OCI-LY3 (cell line): ENCODE data around the gene TEAD1.

Experiments
- H2AFZ ChIP-seq: fragments of 200-600, 300-600 bp; shearing (Covaris generic); 2 replicates; pipeline ENCODE4 v1.6.0; 2014; ENCODE audit warnings: antibody characterized with exemption, low read depth, low read length
- H3K27ac ChIP-seq: fragments of 200-600, 300-600 bp; sonication (generic); 2 replicates; pipeline ENCODE4 v1.5.1; 2014; ENCODE audit warnings: mild to moderate bottlenecking, low read length, moderate library complexity, mixed read lengths
- H3K27me3 ChIP-seq: fragments of 200-600, 300-600 bp; sonication (generic); 2 replicates; pipeline ENCODE4 v1.6.1; 2014; ENCODE audit warnings: low read depth, low read length, mixed read lengths
- H3K36me3 ChIP-seq: fragments of 200-600, 300-600 bp; sonication (generic); replicated peaks from 2 replicates; pipeline ENCODE3; 2014; ENCODE audit warnings: low read depth, low read length, mixed read lengths
- H3K4me1 ChIP-seq: fragments of 300-600, 200-600 bp; sonication (generic); 2 replicates; pipeline ENCODE4 v1.6.1; 2014; ENCODE audit warnings: low read length, mixed read lengths
- H3K4me2 ChIP-seq: fragments of 200-600, 300-600 bp; sonication (generic); 2 replicates; pipeline ENCODE4 v1.6.1; 2014; ENCODE audit warnings: low read length, mixed read lengths
- H3K4me3 ChIP-seq: fragments of 300-600, 200-600 bp; sonication (generic); 2 replicates; pipeline ENCODE4 v1.5.1; 2014; ENCODE audit warnings: antibody characterized with exemption, mild to moderate bottlenecking, low read length, moderate library complexity
- H3K79me2 ChIP-seq: fragments of 300-600, 200-600 bp; shearing (Covaris generic); 2 replicates; pipeline ENCODE4 v1.6.1; 2014; ENCODE audit warnings: mild to moderate bottlenecking, low read length, mixed read lengths
- H3K9ac ChIP-seq: fragments of 300-600, 200-600 bp; shearing (Covaris generic); 2 replicates; pipeline ENCODE4 v1.6.0; 2014; ENCODE audit warnings: mild to moderate bottlenecking, low read length, moderate library complexity
- H3K9me3 ChIP-seq: fragments of 200-600, 300-600 bp; shearing (Covaris generic); 2 replicates; pipeline ENCODE4 v1.6.1; 2014; ENCODE audit warnings: low read length, mixed read lengths; ENCODE audit not compliant: insufficient read depth
- H4K20me1 ChIP-seq: fragments of 200-600, 300-600 bp; sonication (generic); 2 replicates; pipeline ENCODE4 v1.6.1; 2016; ENCODE audit warnings: low read length, mixed read lengths; ENCODE audit not compliant: insufficient read depth
- CTCF ChIP-seq: fragments of 200-600, 300-600 bp; sonication (generic); IDR thresholded peaks from 2 replicates; pipeline ENCODE4 v1.5.1; 2014; ENCODE audit warnings: antibody characterized with exemption, low read length, low read depth
- EZH2phosphoT487 ChIP-seq: fragments of 200-600 bp; shearing (Covaris generic); IDR thresholded peaks from 2 replicates; pipeline ENCODE4 v1.6.1; 2018; ENCODE audit warnings: antibody characterized with exemption, mixed run types, low read depth

The TEAD1 gene

DNA sequence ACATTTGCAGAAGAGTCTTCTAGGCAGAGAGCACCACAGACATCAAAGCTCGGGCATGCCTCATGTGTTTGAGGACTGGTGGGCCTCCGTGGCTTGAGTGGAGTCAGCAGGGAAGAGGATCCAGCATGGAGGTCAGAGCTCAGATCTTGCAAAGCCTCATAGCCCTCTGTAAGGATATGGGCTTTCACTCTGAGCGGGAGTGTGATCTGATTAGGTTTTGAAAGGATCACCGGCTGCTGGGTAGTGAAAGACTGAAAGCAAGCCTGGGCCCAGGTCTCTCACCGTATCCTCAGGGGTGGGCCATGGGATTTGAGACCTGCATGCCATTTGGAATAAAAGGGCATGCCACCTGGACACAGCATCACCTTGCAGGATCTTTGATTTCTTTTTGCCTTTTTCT, 112.7 kb downstream of the TEAD1 start:
- Histone ChIP-seq H3K27me3 (no peaks in the 10 kb centered on the region), H3K27ac (no peak overlapping the region), H3K79me2 (no peaks in the 10 kb centered on the region), H3K4me1 (no peaks in the 10 kb centered on the region), H3K4me2 (no peak overlapping the region), H4K20me1 (no peaks in the 10 kb centered on the region), H3K9ac (no peak overlapping the region), H3K4me3 (no peak overlapping the region), H3K9me3 (no peaks in the 10 kb centered on the region), H2AFZ (no peak overlapping the region), H3K36me3 (no peaks in the 10 kb centered on the region)
- TF ChIP-seq EZH2phosphoT487 (no peak), CTCF (no peak)

DNA sequence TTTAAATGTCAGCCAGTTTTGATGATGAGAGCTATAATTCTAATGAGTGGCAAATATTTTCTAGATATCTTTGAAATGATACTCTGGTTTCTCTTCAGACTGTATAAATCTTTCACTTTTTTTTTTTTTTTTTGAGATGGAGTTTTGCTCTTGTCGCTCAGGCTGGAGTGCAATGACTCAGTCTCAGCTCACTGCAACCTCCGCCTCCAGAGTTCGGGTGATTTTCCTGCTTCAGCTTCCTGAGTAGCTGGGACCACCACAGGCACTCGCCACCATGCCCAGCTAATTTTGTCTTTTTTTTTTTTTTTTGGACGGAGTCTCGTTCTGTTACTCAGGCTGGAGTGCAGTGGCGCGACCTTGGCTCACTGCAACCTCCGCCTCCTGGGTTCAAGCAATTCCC, 113.6 kb downstream of the TEAD1 start:
- H2AFZ ChIP-seq = no peak overlapping the region
- no peak overlapping the region for H3K9ac ChIP-seq
- H3K36me3 ChIP-seq = no peaks in the 10 kb centered on the region
- H3K4me1 ChIP-seq = no peaks in the 10 kb centered on the region
- no peaks in the 10 kb centered on the region for H3K27me3 ChIP-seq
- no peaks in the 10 kb centered on the region for H3K9me3 ChIP-seq
- no peaks in the 10 kb centered on the region for H4K20me1 ChIP-seq
- TF ChIP-seq EZH2phosphoT487 (no peak), CTCF (no peak)
- H3K4me3 ChIP-seq = no peak overlapping the region
- H3K27ac ChIP-seq = no peak overlapping the region
- no peaks in the 10 kb centered on the region for H3K79me2 ChIP-seq
- no peak overlapping the region for H3K4me2 ChIP-seq

GRCh38 chr11:12789054-12789453, 114.8 kb downstream of the TEAD1 start:
- TF ChIP-seq EZH2phosphoT487 (no peak), CTCF (no peak)
- Histone ChIP-seq H2AFZ (no peak overlapping the region), H3K9me3 (no peaks in the 10 kb centered on the region), H3K9ac (no peak overlapping the region), H3K4me3 (no peak overlapping the region), H3K27me3 (no peaks in the 10 kb centered on the region), H4K20me1 (no peaks in the 10 kb centered on the region), H3K4me2 (no peak overlapping the region), H3K36me3 (no peaks in the 10 kb centered on the region), H3K79me2 (no peaks in the 10 kb centered on the region), H3K27ac (no peak overlapping the region), H3K4me1 (no peaks in the 10 kb centered on the region)

GRCh38 chr11:12789596-12790215, 115.5 kb downstream of the TEAD1 start:
- Histone ChIP-seq H3K9ac (no peak overlapping the region), H3K9me3 (no peaks in the 10 kb centered on the region), H2AFZ (no peak overlapping the region), H3K4me1 (no peaks in the 10 kb centered on the region), H3K27ac (no peak overlapping the region), H3K27me3 (no peaks in the 10 kb centered on the region), H3K4me2 (no peak overlapping the region), H4K20me1 (no peaks in the 10 kb centered on the region), H3K36me3 (no peaks in the 10 kb centered on the region), H3K79me2 (no peaks in the 10 kb centered on the region), H3K4me3 (no peak overlapping the region)
- TF ChIP-seq CTCF (no peak), EZH2phosphoT487 (no peak)
